NCI-H1092 (cell line): ENCODE measurements around the gene TUBB4B.
A peak's percentile ranks its signal among the peaks of the same experiment; 100 is the strongest.

Experiments
- DNase-seq: peaks from one replicate; lab custom pipeline; 2025; lab: John Stamatoyannopoulos, UW

The TUBB4B gene

GRCh38 chr9:137270929-137271695, 30.0 kb downstream of the TUBB4B start:
- DNase-seq = no peak

GRCh38 chr9:137271696-137272076, 30.6 kb downstream of the TUBB4B start:
- no peak for DNase-seq

GRCh38 chr9:137272241-137273094, 31.4 kb downstream of the TUBB4B start:
- DNase-seq = no peak

- DNase-seq = no peak
Observed at GRCh38 chr9:137273095-137273490, 32.0 kb downstream of the TUBB4B start.

GRCh38 chr9:137273611-137274320, 32.7 kb downstream of the TUBB4B start:
- no peak for DNase-seq

GRCh38 chr9:137275203-137275587, 34.1 kb downstream of the TUBB4B start:
- DNase-seq = no peak

GRCh38 chr9:137275588-137276472, 34.7 kb downstream of the TUBB4B start:
- DNase-seq = no peak

- DNase-seq = no peak
Observed at GRCh38 chr9:137276473-137277328, 35.6 kb downstream of the TUBB4B start.

GRCh38 chr9:137277329-137278041, 36.4 kb downstream of the TUBB4B start, which contains the start of gene TOR4A:
TOR4A (plus strand) TSS chr9:137277726; CDS start chr9:137278690, 964 bp downstream.
- no peak for DNase-seq

GRCh38 chr9:137278061-137278701, 37.1 kb downstream of the TUBB4B start:
- DNase-seq = no peak

- no peak for DNase-seq
Observed at GRCh38 chr9:137278721-137279711, 37.9 kb downstream of the TUBB4B start.

GRCh38 chr9:137279741-137280473, 38.8 kb downstream of the TUBB4B start:
- DNase-seq = no peak

- no peak for DNase-seq
Observed at GRCh38 chr9:137280474-137281344, 39.6 kb downstream of the TUBB4B start.

GRCh38 chr9:137281345-137282116, 40.4 kb downstream of the TUBB4B start:
- DNase-seq = no peak

GRCh38 chr9:137286975-137287383, 45.9 kb downstream of the TUBB4B start:
- peak; percentile 46 for DNase-seq

GRCh38 chr9:137293094-137293481, 52.0 kb downstream of the TUBB4B start:
- DNase-seq = no peak
